ENCODE measurements around the gene CYTH2.

The CYTH2 gene

GRCh38 chr19:48502350-48503018, 33.3 kb downstream of the CYTH2 start:
- Histone ChIP-seq H3K4me3 (ENCODE audit: low read length) (peak overlapping the region; percentile 15; the same call in 1 of the 2 replicates), H3K27ac (ENCODE audit: low read length) (no peak overlapping the region), H3K9me3 (replicated peaks; ENCODE audit: insufficient read depth, low read length) (no peaks in the 10 kb centered on the region), H2AFZ (ENCODE audit: low read length) (peak overlapping the region; percentile 18), H3K4me2 (ENCODE audit: low read depth, low read length) (peak overlapping the region; percentile 46), H3K27me3 (replicated peaks; ENCODE audit: insufficient read depth, low read length) (peaks cover 42% of the 10 kb centered on the region), H3K9me2 (replicated peaks; ENCODE audit: insufficient read depth, low read length) (no peaks in the 10 kb centered on the region), H3K36me3 (replicated peaks; ENCODE audit: insufficient read depth, low read length) (no peaks in the 10 kb centered on the region), H4K20me1 (ENCODE audit: insufficient read depth, low read length) (no peaks in the 10 kb centered on the region), H3K79me2 (ENCODE audit: low read length) (no peaks in the 10 kb centered on the region), H3K4me1 (ENCODE audit: low read length) (no peaks in the 10 kb centered on the region), H3K9ac (ENCODE audit: low read length) (no peak overlapping the region), H3F3A (ENCODE audit: insufficient read depth, low read length) (no peaks in the 10 kb centered on the region)
- no peak for DNase-seq
- no peak for TF ChIP-seq EZH2phosphoT487 (IDR thresholded peaks at IDR 0.05; ENCODE audit: low read length)
- TF ChIP-seq, protein P1, sequence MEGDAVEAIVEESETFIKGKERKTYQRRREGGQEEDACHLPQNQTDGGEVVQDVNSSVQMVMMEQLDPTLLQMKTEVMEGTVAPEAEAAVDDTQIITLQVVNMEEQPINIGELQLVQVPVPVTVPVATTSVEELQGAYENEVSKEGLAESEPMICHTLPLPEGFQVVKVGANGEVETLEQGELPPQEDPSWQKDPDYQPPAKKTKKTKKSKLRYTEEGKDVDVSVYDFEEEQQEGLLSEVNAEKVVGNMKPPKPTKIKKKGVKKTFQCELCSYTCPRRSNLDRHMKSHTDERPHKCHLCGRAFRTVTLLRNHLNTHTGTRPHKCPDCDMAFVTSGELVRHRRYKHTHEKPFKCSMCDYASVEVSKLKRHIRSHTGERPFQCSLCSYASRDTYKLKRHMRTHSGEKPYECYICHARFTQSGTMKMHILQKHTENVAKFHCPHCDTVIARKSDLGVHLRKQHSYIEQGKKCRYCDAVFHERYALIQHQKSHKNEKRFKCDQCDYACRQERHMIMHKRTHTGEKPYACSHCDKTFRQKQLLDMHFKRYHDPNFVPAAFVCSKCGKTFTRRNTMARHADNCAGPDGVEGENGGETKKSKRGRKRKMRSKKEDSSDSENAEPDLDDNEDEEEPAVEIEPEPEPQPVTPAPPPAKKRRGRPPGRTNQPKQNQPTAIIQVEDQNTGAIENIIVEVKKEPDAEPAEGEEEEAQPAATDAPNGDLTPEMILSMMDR (IDR thresholded peaks at IDR 0.05; ENCODE audit: low read length) = no peak
- TF ChIP-seq EZH2 (optimal IDR thresholded peaks at IDR 0.05; ENCODE audit: low read depth, low read length) = no peak

DNA sequence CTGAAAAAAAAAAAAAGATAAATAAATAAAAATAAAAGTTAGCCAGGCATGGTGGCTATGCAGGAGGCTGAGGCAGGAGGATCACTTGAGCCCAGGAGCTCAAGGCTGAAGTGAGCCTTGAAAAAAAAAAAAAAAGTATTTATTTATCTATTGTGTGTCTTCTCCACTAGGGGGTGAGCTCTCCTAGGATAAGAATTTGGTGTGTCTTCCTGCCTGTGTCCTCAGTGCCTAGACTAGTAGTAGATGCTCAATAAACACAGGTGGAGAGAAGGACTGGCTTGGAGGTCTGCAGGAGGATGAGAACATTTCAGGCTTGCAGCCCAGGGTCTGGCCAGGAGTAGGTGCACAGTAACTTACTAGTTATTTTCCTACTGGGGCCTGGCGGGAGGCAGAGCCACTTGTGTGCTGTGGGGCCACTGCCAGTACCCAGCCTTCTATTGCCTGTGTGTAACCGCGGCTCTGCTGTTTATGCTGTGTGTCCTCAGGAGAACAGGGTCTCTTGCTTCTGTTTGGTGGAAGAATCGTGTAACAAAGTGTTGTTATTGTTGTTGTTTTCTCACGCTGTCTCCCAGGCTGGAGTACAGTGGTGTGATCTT, 37.1 kb downstream of the CYTH2 start:
- Histone ChIP-seq H3K9me2 (replicated peaks; ENCODE audit: insufficient read depth, low read length) (no peaks in the 10 kb centered on the region), H4K20me1 (ENCODE audit: insufficient read depth, low read length) (no peaks in the 10 kb centered on the region), H3K36me3 (replicated peaks; ENCODE audit: insufficient read depth, low read length) (no peaks in the 10 kb centered on the region), H3F3A (ENCODE audit: insufficient read depth, low read length) (no peaks in the 10 kb centered on the region), H3K4me1 (ENCODE audit: low read length) (no peaks in the 10 kb centered on the region), H3K79me2 (ENCODE audit: low read length) (no peaks in the 10 kb centered on the region), H3K9ac (ENCODE audit: low read length) (no peak overlapping the region), H3K9me3 (replicated peaks; ENCODE audit: insufficient read depth, low read length) (no peaks in the 10 kb centered on the region), H3K4me2 (ENCODE audit: low read depth, low read length) (no peak overlapping the region), H3K4me3 (ENCODE audit: low read length) (no peak overlapping the region), H2AFZ (ENCODE audit: low read length) (no peak overlapping the region), H3K27ac (ENCODE audit: low read length) (no peak overlapping the region), H3K27me3 (replicated peaks; ENCODE audit: insufficient read depth, low read length) (peaks cover 48% of the 10 kb centered on the region)
- TF ChIP-seq EZH2phosphoT487 (IDR thresholded peaks at IDR 0.05; ENCODE audit: low read length) = no peak
- TF ChIP-seq, protein P1 (IDR thresholded peaks at IDR 0.05; ENCODE audit: low read length) = peak; percentile 47
- DNase-seq = peak; percentile 69

DNA sequence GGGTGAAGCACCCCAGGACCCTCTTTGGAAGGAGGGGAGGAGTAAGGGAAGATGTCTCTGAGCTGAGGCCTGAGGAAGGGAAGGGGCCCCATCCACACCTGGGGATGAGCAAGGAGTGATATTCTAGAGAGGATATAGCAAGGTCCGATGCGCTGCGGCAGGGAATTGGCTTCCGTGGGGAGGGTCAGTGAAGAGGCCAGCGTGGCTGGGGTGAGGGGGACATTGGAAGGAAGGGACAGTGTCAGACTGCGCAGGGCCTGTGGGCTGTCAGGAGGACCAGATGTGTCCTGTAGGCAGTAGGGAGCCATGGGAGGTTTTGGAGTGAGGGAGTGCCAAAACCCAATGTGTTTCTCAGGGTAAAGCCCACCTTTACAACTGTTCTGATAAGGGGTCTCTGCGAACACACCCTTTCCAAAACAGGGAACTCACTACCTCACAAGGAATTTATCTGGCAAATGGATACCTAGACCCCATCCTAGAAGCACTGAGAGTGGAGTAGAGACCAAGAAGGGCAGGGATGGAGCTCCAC, 38.8 kb downstream of the CYTH2 start:
- H3K36me3 ChIP-seq (replicated peaks; ENCODE audit: insufficient read depth, low read length) = no peaks in the 10 kb centered on the region
- no peak overlapping the region for H3K4me2 ChIP-seq (ENCODE audit: low read depth, low read length)
- DNase-seq = no peak
- TF ChIP-seq, protein P1 (IDR thresholded peaks at IDR 0.05; ENCODE audit: low read length) = no peak
- TF ChIP-seq EZH2 (optimal IDR thresholded peaks at IDR 0.05; ENCODE audit: low read depth, low read length) (no peak), EZH2phosphoT487 (IDR thresholded peaks at IDR 0.05; ENCODE audit: low read length) (no peak)
- no peak overlapping the region for H3K4me3 ChIP-seq (ENCODE audit: low read length)
- H3F3A ChIP-seq (ENCODE audit: insufficient read depth, low read length) = no peaks in the 10 kb centered on the region
- no peak overlapping the region for H3K9ac ChIP-seq (ENCODE audit: low read length)
- peaks cover 60% of the 10 kb centered on the region for H3K27me3 ChIP-seq (replicated peaks; ENCODE audit: insufficient read depth, low read length)
- no peak overlapping the region for H3K27ac ChIP-seq (ENCODE audit: low read length)
- H4K20me1 ChIP-seq (ENCODE audit: insufficient read depth, low read length) = no peaks in the 10 kb centered on the region
- H3K9me3 ChIP-seq (replicated peaks; ENCODE audit: insufficient read depth, low read length) = no peaks in the 10 kb centered on the region
- no peaks in the 10 kb centered on the region for H3K4me1 ChIP-seq (ENCODE audit: low read length)
- H2AFZ ChIP-seq (ENCODE audit: low read length) = no peak overlapping the region
- no peaks in the 10 kb centered on the region for H3K9me2 ChIP-seq (replicated peaks; ENCODE audit: insufficient read depth, low read length)
- no peaks in the 10 kb centered on the region for H3K79me2 ChIP-seq (ENCODE audit: low read length)

Measured in MM.1S (cell line).